ENCODE data around the gene TRERF1. TPM values are rescaled to one million over a fixed set of nuclear protein-coding genes. Genes with fewer than 3 reads are reported as not detected.
A peak's percentile ranks its signal among the peaks of the same experiment; 100 is the strongest.

TRERF1 gene
- total RNA-seq, 4 donors from 2014 or later, result 0.47 to 0.87 (median 0.50) TPM

DNA sequence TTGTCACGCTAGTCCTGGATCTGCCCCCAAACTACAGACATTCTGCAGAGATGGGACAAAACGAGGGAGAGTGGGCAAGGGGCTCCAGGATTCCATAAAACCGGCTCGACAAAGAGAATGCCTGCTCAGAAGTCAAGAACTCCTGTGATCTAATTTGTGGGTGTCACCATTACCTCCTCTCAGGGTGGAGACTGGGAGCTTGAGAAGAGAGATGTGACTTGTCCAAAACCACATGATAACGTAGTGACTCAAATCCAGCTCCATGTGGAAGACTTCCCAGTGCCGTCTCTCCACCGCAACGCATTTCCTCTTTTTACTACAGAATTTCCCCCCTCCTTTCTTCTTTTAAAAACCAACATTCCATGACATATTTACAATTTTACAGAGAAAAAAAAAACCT, 44.3 kb downstream of the TRERF1 start:
- Histone ChIP-seq H3K9me3 (no peaks in the 10 kb centered on the region), H3K36me3 (no peaks in the 10 kb centered on the region), H3K27me3 (no peaks in the 10 kb centered on the region), H3K4me3 (no peak overlapping the region), H3K4me1 (peaks cover 0 to 10% of the 10 kb centered on the region in 2 donors), H3K27ac (peak overlapping the region in 2 of 4 donors; percentile 5 to 12)
- DNase-seq (no peak), ATAC-seq (peak; percentile 58 to 76)
- in situ Hi-C loops (cut with MboI; ENCODE audit: low sequenced_read_pairs in 4 of 4), result no loop called here
- intact Hi-C loops (cut with DNase I; ENCODE audit: low total_unique reads), result no loop called here
- peak in 1 of 2 donors; percentile 14 for TF ChIP-seq POLR2A (IDR thresholded peaks at IDR 0.05)
- TF ChIP-seq, protein P1, sequence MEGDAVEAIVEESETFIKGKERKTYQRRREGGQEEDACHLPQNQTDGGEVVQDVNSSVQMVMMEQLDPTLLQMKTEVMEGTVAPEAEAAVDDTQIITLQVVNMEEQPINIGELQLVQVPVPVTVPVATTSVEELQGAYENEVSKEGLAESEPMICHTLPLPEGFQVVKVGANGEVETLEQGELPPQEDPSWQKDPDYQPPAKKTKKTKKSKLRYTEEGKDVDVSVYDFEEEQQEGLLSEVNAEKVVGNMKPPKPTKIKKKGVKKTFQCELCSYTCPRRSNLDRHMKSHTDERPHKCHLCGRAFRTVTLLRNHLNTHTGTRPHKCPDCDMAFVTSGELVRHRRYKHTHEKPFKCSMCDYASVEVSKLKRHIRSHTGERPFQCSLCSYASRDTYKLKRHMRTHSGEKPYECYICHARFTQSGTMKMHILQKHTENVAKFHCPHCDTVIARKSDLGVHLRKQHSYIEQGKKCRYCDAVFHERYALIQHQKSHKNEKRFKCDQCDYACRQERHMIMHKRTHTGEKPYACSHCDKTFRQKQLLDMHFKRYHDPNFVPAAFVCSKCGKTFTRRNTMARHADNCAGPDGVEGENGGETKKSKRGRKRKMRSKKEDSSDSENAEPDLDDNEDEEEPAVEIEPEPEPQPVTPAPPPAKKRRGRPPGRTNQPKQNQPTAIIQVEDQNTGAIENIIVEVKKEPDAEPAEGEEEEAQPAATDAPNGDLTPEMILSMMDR (IDR thresholded peaks at IDR 0.05 in 4 of 5, conservative IDR thresholded peaks at IDR 0.05 in 1 of 5), result no peak

DNA sequence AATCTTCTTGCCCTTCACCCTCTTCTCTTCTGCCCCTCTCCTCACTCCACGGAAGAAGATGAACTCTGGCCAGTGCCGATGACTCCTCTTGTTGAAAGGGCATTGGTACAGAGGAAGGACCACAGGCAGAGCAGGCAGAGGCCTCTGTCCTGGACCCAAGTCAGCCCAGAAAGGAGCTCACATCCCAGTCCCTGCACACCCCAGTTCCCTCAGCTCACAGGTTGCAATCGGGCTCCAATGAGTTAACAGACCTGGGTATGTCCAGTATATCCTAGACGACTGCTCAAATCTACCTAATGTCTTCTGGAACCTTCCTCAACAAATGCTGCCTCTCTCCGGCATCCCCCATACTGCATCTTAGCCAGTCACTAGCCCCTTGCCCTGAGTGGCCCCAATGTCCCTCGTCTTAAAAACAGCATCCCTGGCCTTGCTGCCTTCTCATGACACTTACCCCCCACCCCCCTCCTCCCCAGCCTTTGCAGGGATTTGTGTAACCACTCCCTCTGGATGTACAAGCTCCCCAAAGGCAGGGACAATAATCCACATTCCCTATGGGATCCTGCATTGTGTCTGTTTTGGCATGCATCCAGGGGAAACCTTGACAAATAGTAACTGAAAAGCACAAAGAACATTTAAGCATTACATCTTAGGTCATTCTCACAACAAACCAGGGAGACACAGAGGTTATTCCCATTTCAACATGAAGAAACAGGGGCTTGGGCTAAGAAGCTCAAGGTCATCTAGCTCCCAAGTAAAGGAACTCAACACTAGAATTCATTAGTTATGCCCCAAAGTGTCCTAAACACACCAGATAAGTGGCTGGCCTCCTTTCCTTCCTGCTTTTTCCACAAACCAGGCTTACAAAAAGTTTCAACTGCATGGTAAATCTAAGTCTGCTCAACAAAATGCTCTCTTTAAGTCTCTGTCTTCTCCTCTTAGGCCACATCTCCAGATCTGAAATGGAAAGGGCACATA, 45.1 kb downstream of the TRERF1 start:
- no peaks in the 10 kb centered on the region for H3K9me3 ChIP-seq
- no peak overlapping the region for H3K4me3 ChIP-seq
- H3K4me1 ChIP-seq, result peaks cover 0 to 10% of the 10 kb centered on the region in 2 donors
- H3K27me3 ChIP-seq, result no peaks in the 10 kb centered on the region
- no peaks in the 10 kb centered on the region for H3K36me3 ChIP-seq
- DNase-seq (no peak), ATAC-seq (no peak)
- intact Hi-C loops (cut with DNase I; ENCODE audit: low total_unique reads) (no loop called here), in situ Hi-C loops (cut with MboI; ENCODE audit: low sequenced_read_pairs in 4 of 4) (no loop called here)
- peak overlapping the region in 2 of 4 donors; percentile 5 to 12 for H3K27ac ChIP-seq
- TF ChIP-seq, protein P1 (IDR thresholded peaks at IDR 0.05 in 4 of 5, conservative IDR thresholded peaks at IDR 0.05 in 1 of 5), result no peak
- TF ChIP-seq POLR2A (IDR thresholded peaks at IDR 0.05), result no peak

DNA sequence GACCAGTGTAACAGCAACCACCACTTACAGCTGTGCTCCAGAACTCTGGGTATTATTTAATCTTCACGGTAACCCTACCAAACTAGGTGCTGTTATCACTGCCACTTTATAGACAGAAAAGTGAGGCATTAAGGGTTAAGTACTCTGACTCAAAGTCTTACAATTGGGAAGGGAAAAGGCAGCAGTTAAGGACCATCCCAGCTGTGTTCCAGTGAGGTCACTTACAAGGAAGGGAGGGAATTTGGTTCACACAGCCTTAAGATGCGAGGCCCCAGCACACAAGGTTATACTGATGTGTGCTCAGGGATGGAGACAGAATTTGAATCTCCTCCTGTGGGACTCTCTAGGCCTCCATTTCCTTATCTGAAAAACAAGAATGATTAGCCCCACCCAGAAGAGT, 46.7 kb downstream of the TRERF1 start:
- H3K27me3 ChIP-seq, result no peaks in the 10 kb centered on the region
- H3K4me3 ChIP-seq, result no peak overlapping the region
- no peaks in the 10 kb centered on the region for H3K9me3 ChIP-seq
- no peaks in the 10 kb centered on the region for H3K36me3 ChIP-seq
- no peak for TF ChIP-seq POLR2A (IDR thresholded peaks at IDR 0.05)
- TF ChIP-seq, protein P1 (IDR thresholded peaks at IDR 0.05 in 4 of 5, conservative IDR thresholded peaks at IDR 0.05 in 1 of 5), result no peak
- H3K4me1 ChIP-seq, result peaks cover 0 to 10% of the 10 kb centered on the region in 2 donors
- DNase-seq (no peak), ATAC-seq (peak in 1 of 2 donors; percentile 33)
- in situ Hi-C loops (cut with MboI; ENCODE audit: low sequenced_read_pairs in 4 of 4) (no loop called here), intact Hi-C loops (cut with DNase I; ENCODE audit: low total_unique reads) (no loop called here)
- H3K27ac ChIP-seq, result peak overlapping the region; percentile 14 to 49 (median 41)

DNA sequence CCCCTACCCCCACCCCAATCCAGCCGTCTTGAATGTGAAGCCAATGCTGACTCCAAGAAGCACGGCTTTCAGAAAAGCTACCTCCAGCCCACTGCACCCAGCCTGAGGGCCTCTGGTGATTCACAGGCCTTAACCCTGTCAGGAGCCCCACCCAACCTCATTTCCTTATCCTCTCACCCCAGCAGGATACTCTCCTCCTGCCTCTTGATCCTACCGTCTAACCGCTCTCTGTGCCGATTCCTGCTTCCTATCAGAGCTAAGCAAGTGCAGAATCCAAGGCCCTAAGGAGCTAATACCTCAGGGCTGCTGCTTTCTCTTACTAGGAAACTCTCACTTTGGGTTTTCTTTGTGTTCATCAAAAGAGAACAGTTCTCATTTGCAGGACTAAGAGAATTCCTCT, 47.2 kb downstream of the TRERF1 start:
- ATAC-seq (no peak), DNase-seq (no peak)
- TF ChIP-seq, protein P1 (IDR thresholded peaks at IDR 0.05 in 4 of 5, conservative IDR thresholded peaks at IDR 0.05 in 1 of 5), result no peak
- no peak for TF ChIP-seq POLR2A (IDR thresholded peaks at IDR 0.05)
- H3K9me3 ChIP-seq, result no peaks in the 10 kb centered on the region
- H3K27me3 ChIP-seq, result no peaks in the 10 kb centered on the region
- peak overlapping the region; percentile 14 to 49 (median 41) for H3K27ac ChIP-seq
- no peaks in the 10 kb centered on the region for H3K36me3 ChIP-seq
- no peak overlapping the region for H3K4me3 ChIP-seq
- in situ Hi-C loops (cut with MboI; ENCODE audit: low sequenced_read_pairs in 4 of 4), result no loop called here
- H3K4me1 ChIP-seq, result peaks cover 0 to 10% of the 10 kb centered on the region in 2 donors
- intact Hi-C loops (cut with DNase I; ENCODE audit: low total_unique reads), result no loop called here

Data from gastrocnemius medialis (tissue), 4 donors.